ENCODE data around the gene NDUFB1.

Gene NDUFB1

GRCh38 chr14:92093320-92093719 is 28.2 kb downstream of the NDUFB1 start:
- DNase-seq = no peak

- DNase-seq = no peak
Measured at GRCh38 chr14:92088494-92088893, 33.0 kb downstream of the NDUFB1 start.

- DNase-seq = no peak
Measured at GRCh38 chr14:92074555-92074954, 47.0 kb downstream of the NDUFB1 start.

Measured in activated CD4-positive, alpha-beta T cell treated with anti-CD3 and anti-CD28 coated beads, Interleukin-10, Interleukin-2, amounts not matched to agents 100 ng/mL and 50 ng/mL, durations not matched to agents 16 hours and 8 hours (primary cell).